HL-60 (cell line): ENCODE measurements around the gene ARRDC4.

Experiments
- GABPA ChIP-seq: IDR thresholded peaks from 2 replicates; pipeline ENCODE4 v1.6.1; 2012; ENCODE audit warnings: low read depth
- POLR2AphosphoS5 ChIP-seq: IDR thresholded peaks from 2 replicates; pipeline ENCODE4 v1.6.1; 2012; ENCODE audit warnings: low read depth
- SPI1 ChIP-seq: IDR thresholded peaks from 2 replicates; pipeline ENCODE4 v1.6.1; 2012; ENCODE audit warnings: low read depth, mild to moderate bottlenecking, borderline replicate concordance
- TF ChIP-seq, protein P1 (sequence below): IDR thresholded peaks from one replicate; pipeline ENCODE4 v1.5.1; 2011; ENCODE audit warnings: low read length, control low read depth, inconsistent platforms; ENCODE audit not compliant: insufficient read depth
- TF ChIP-seq, protein P2 (sequence below): IDR thresholded peaks from 2 replicates; pipeline ENCODE4 v1.6.1; 2012; ENCODE audit warnings: low read depth; ENCODE audit not compliant: insufficient replicate concordance

DNA sequence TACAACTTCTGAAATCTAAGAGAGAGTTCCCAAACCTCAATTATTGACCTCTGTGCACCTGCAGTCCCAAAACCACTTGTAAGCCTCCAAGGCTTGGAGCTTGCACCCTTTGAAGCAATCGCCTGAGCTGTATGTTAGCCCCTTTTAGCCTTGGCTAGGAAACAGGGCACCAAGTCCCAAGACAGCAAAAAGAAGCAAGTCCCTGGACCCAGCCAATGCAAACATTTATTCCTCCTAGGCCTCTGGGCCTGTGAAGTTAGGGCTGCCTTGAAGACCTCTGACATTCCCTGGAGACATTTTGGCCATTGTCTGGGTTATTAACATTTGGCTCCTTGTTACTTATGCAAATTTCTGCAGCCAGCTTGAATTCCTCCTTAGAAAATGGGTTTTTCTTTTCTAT lies 26.9 kb upstream of the ARRDC4 start:
- TF ChIP-seq, protein P1, sequence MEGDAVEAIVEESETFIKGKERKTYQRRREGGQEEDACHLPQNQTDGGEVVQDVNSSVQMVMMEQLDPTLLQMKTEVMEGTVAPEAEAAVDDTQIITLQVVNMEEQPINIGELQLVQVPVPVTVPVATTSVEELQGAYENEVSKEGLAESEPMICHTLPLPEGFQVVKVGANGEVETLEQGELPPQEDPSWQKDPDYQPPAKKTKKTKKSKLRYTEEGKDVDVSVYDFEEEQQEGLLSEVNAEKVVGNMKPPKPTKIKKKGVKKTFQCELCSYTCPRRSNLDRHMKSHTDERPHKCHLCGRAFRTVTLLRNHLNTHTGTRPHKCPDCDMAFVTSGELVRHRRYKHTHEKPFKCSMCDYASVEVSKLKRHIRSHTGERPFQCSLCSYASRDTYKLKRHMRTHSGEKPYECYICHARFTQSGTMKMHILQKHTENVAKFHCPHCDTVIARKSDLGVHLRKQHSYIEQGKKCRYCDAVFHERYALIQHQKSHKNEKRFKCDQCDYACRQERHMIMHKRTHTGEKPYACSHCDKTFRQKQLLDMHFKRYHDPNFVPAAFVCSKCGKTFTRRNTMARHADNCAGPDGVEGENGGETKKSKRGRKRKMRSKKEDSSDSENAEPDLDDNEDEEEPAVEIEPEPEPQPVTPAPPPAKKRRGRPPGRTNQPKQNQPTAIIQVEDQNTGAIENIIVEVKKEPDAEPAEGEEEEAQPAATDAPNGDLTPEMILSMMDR, result no peak
- TF ChIP-seq SPI1 (no peak), GABPA (no peak), POLR2AphosphoS5 (no peak)
- TF ChIP-seq, protein P2, sequence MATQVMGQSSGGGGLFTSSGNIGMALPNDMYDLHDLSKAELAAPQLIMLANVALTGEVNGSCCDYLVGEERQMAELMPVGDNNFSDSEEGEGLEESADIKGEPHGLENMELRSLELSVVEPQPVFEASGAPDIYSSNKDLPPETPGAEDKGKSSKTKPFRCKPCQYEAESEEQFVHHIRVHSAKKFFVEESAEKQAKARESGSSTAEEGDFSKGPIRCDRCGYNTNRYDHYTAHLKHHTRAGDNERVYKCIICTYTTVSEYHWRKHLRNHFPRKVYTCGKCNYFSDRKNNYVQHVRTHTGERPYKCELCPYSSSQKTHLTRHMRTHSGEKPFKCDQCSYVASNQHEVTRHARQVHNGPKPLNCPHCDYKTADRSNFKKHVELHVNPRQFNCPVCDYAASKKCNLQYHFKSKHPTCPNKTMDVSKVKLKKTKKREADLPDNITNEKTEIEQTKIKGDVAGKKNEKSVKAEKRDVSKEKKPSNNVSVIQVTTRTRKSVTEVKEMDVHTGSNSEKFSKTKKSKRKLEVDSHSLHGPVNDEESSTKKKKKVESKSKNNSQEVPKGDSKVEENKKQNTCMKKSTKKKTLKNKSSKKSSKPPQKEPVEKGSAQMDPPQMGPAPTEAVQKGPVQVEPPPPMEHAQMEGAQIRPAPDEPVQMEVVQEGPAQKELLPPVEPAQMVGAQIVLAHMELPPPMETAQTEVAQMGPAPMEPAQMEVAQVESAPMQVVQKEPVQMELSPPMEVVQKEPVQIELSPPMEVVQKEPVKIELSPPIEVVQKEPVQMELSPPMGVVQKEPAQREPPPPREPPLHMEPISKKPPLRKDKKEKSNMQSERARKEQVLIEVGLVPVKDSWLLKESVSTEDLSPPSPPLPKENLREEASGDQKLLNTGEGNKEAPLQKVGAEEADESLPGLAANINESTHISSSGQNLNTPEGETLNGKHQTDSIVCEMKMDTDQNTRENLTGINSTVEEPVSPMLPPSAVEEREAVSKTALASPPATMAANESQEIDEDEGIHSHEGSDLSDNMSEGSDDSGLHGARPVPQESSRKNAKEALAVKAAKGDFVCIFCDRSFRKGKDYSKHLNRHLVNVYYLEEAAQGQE, result no peak
